DOHH2 (cell line): ENCODE measurements around the gene DCUN1D1.

Experiments
- CTCF ChIP-seq: fragments of 200-600 bp; sonication (generic); IDR thresholded peaks from one replicate; pipeline ENCODE4 v1.5.1; 2014; ENCODE audit warnings: antibody characterized with exemption, mild to moderate bottlenecking, low read depth, low read length; ENCODE audit not compliant: poor library complexity, severe bottlenecking
- EZH2phosphoT487 ChIP-seq: fragments of 200-600 bp; sonication (generic); IDR thresholded peaks from 2 replicates; pipeline ENCODE4 v1.6.1; 2017; ENCODE audit warnings: borderline replicate concordance, mild to moderate bottlenecking, antibody characterized with exemption, low read length, moderate library complexity, mixed read lengths

GRCh38 chr3:182921665-182922355, 58.5 kb downstream of the DCUN1D1 start:
- TF ChIP-seq EZH2phosphoT487 (no peak), CTCF (no peak)
